HEK293T (cell line): ENCODE measurements around the gene RGS7.

Source experiments
- CTCF ChIA-PET: fragments of 350-600 bp; formaldehyde crosslinking; extraction: SDS; loops from one replicate; lab custom pipeline; 2021; ENCODE audit warnings: antibody characterized with exemption, inconsistent platforms; lab: Yijun Ruan, JAX
- POLR2A ChIA-PET: fragments of 350-600 bp; formaldehyde crosslinking; extraction: SDS; loops from one replicate; lab custom pipeline; 2020; ENCODE audit warnings: antibody characterized with exemption, inconsistent platforms; lab: Yijun Ruan, JAX
- DNase-seq: peaks from one replicate; pipeline ENCODE4 v3.0.0; 2012; ENCODE audit warnings: mixed read lengths; ENCODE audit errors: extremely low spot score
- ARNT ChIP-seq: fragments of 450-650 bp; IDR thresholded peaks from 2 replicates; pipeline ENCODE4 v1.6.1; 2017; ENCODE audit warnings: mild to moderate bottlenecking
- BHLHE40 ChIP-seq: fragments of 450-650 bp; IDR thresholded peaks from 2 replicates; pipeline ENCODE4 v1.6.1; 2016; ENCODE audit warnings: mild to moderate bottlenecking, moderate library complexity, borderline replicate concordance
- CTBP1 ChIP-seq: fragments of 450-650 bp; IDR thresholded peaks from 2 replicates; pipeline ENCODE4 v1.6.1; 2016; ENCODE audit warnings: borderline replicate concordance
- ELF4 ChIP-seq: fragments of 450-650 bp; IDR thresholded peaks from 2 replicates; pipeline ENCODE4 v1.6.1; 2017; ENCODE audit warnings: antibody characterized with exemption
- FOXA1 ChIP-seq: fragments of 450-650 bp; IDR thresholded peaks from 2 replicates; pipeline ENCODE4 v1.6.1; 2016; ENCODE audit warnings: mild to moderate bottlenecking
- FOXK2 ChIP-seq: fragments of 450-650 bp; IDR thresholded peaks from 2 replicates; pipeline ENCODE4 v1.6.1; 2016; ENCODE audit warnings: mild to moderate bottlenecking
- FOXM1 ChIP-seq: fragments of 450-650 bp; IDR thresholded peaks from 2 replicates; pipeline ENCODE4 v1.6.1; 2017; ENCODE audit warnings: mild to moderate bottlenecking, borderline replicate concordance
- HDGF ChIP-seq: fragments of 450-650 bp; IDR thresholded peaks from 2 replicates; pipeline ENCODE4 v1.6.1; 2017; ENCODE audit warnings: antibody characterized with exemption, borderline replicate concordance
- L3MBTL2 ChIP-seq: fragments of 450-650 bp; conservative IDR thresholded peaks from 2 replicates; pipeline ENCODE4 v1.6.1; 2016; ENCODE audit warnings: mild to moderate bottlenecking
- LEF1 ChIP-seq: fragments of 450-650 bp; IDR thresholded peaks from 2 replicates; pipeline ENCODE4 v1.6.1; 2017; ENCODE audit warnings: mild to moderate bottlenecking, borderline replicate concordance
- NFRKB ChIP-seq: fragments of 450-650 bp; IDR thresholded peaks from 2 replicates; pipeline ENCODE4 v1.6.1; 2016; ENCODE audit warnings: mild to moderate bottlenecking, moderate library complexity
- PKNOX1 ChIP-seq: fragments of 450-650 bp; IDR thresholded peaks from 2 replicates; pipeline ENCODE4 v1.6.1; 2016
- SP1 ChIP-seq: fragments of 450-650 bp; IDR thresholded peaks from 2 replicates; pipeline ENCODE4 v1.6.1; 2017
- SUZ12 ChIP-seq: fragments of 450-650 bp; IDR thresholded peaks from 2 replicates; pipeline ENCODE4 v1.6.1; 2016; ENCODE audit warnings: mild to moderate bottlenecking
- TARDBP ChIP-seq: fragments of 450-650 bp; IDR thresholded peaks from 2 replicates; pipeline ENCODE4 v1.6.1; 2016
- ZNF384 ChIP-seq: fragments of 450-650 bp; IDR thresholded peaks from 2 replicates; pipeline ENCODE4 v1.6.1; 2016

RGS7 gene

GRCh38 chr1:241356519-241357365 lies at the start of gene RGS7:
Gene RGS7, minus strand, starts transcription at chr1:241357205.
- TF ChIP-seq HDGF (no peak), NFRKB (no peak), FOXM1 (0 out of 2 replicates have a peak, but pooled peaks have one; percentile 25), ARNT (no peak), ZNF384 (no peak), CTBP1 (no peak), ELF4 (no peak)
- peak; percentile 85 for DNase-seq
- ChIA-PET CTCF (interaction anchor here (0.8 kb wide), 1 partner anchor 322 kb away, joined by 3 read pairs; no protein-coding TSS in a partner anchor), POLR2A (no interaction called here)

- no peak for DNase-seq
- TF ChIP-seq SUZ12: no peak
- TF ChIP-seq ARNT: no peak
- TF ChIP-seq HDGF: no peak
- TF ChIP-seq LEF1: no peak
- no peak for TF ChIP-seq SP1
- TF ChIP-seq NFRKB: no peak
- ChIA-PET CTCF (interaction anchor here (1.0 kb wide), 1 partner anchor 675 kb away, joined by 3 read pairs; no protein-coding TSS in a partner anchor), POLR2A (no interaction called here)
Measured at GRCh38 chr1:241406421-241406820, 49.4 kb upstream of the RGS7 start.

GRCh38 chr1:241401156-241401555 lies 44.2 kb upstream of the RGS7 start:
- ChIA-PET CTCF (no interaction called here), POLR2A (interaction anchor here (1.0 kb wide), 1 partner anchor 10 kb away, joined by 3 read pairs; no protein-coding TSS in a partner anchor)
- TF ChIP-seq TARDBP (no peak), ZNF384 (no peak), HDGF (no peak), FOXM1 (no peak), SP1 (no peak), FOXA1 (no peak), ARNT (no peak), PKNOX1 (no peak), CTBP1 (no peak), FOXK2 (no peak), SUZ12 (no peak), BHLHE40 (no peak), L3MBTL2 (no peak), NFRKB (no peak), LEF1 (no peak), ELF4 (no peak)
- no peak for DNase-seq

- DNase-seq: no peak
- TF ChIP-seq PKNOX1 (peak; percentile 54), FOXK2 (no peak)
- ChIA-PET CTCF (interaction anchor here (0.6 to 1.1 kb wide), 3 partner anchors 11 to 640 kb away, joined by 3 read pairs; no protein-coding TSS in a partner anchor), POLR2A (no interaction called here)
Measured at GRCh38 chr1:241396747-241397681, 40.0 kb upstream of the RGS7 start.

GRCh38 chr1:241391926-241392710 lies 35.1 kb upstream of the RGS7 start:
- CTCF ChIA-PET: no interaction called here

GRCh38 chr1:241390526-241390925 lies 33.5 kb upstream of the RGS7 start:
- DNase-seq: no peak
- no peak for TF ChIP-seq L3MBTL2
- TF ChIP-seq ELF4: no peak
- no peak for TF ChIP-seq FOXA1
- no peak for TF ChIP-seq FOXM1
- TF ChIP-seq BHLHE40: no peak
- TF ChIP-seq CTBP1: no peak
- TF ChIP-seq TARDBP: no peak
- TF ChIP-seq FOXK2: no peak
- TF ChIP-seq SUZ12: no peak
- no peak for TF ChIP-seq PKNOX1
- TF ChIP-seq ARNT: no peak
- TF ChIP-seq NFRKB: no peak
- no peak for TF ChIP-seq LEF1
- no peak for TF ChIP-seq HDGF
- TF ChIP-seq ZNF384: no peak
- no peak for TF ChIP-seq SP1
- CTCF ChIA-PET: interaction anchor here (0.5 kb wide), 1 partner anchor 17 kb away, joined by 8 read pairs; no protein-coding TSS in a partner anchor
- POLR2A ChIA-PET: interaction anchor here (1.5 kb wide), 1 partner anchor 10 kb away, joined by 3 read pairs; no protein-coding TSS in a partner anchor

More at GRCh38 chr1:241391926-241392710, 35.1 kb upstream of the RGS7 start:
- POLR2A ChIA-PET: interaction anchor here (1.5 kb wide), 1 partner anchor 8 kb away, joined by 3 read pairs; no protein-coding TSS in a partner anchor
- TF ChIP-seq L3MBTL2 (no peak), FOXK2 (no peak), BHLHE40 (no peak), ARNT (no peak), ZNF384 (no peak), ELF4 (no peak), LEF1 (no peak), HDGF (no peak)
- DNase-seq: no peak
